Dermis microvascular lymphatic vessel endothelial cell (primary cell): ENCODE results near the gene IFITM2. TPM values are rescaled to one million over a fixed set of nuclear protein-coding genes. Genes with fewer than 3 reads are reported as not detected.

ENCODE experiments used
- DNase-seq, 2 donors: peaks; one replicate each; pipeline versions ENCODE4 v3.0.0 to v3.0.0-alpha.2; 2010; ENCODE audit warnings: low read depth in 2 of 2
- total RNA-seq: library from RNA; depleted of rRNA; stranded (reverse); fragments of >200 nt; gene quantifications from 2 replicates; pipeline ENCODE4 v1.2.1, GENCODE V29; 2014

Gene IFITM2
- total RNA-seq, 1 donor from 2014 or later: 23.1 TPM

DNA sequence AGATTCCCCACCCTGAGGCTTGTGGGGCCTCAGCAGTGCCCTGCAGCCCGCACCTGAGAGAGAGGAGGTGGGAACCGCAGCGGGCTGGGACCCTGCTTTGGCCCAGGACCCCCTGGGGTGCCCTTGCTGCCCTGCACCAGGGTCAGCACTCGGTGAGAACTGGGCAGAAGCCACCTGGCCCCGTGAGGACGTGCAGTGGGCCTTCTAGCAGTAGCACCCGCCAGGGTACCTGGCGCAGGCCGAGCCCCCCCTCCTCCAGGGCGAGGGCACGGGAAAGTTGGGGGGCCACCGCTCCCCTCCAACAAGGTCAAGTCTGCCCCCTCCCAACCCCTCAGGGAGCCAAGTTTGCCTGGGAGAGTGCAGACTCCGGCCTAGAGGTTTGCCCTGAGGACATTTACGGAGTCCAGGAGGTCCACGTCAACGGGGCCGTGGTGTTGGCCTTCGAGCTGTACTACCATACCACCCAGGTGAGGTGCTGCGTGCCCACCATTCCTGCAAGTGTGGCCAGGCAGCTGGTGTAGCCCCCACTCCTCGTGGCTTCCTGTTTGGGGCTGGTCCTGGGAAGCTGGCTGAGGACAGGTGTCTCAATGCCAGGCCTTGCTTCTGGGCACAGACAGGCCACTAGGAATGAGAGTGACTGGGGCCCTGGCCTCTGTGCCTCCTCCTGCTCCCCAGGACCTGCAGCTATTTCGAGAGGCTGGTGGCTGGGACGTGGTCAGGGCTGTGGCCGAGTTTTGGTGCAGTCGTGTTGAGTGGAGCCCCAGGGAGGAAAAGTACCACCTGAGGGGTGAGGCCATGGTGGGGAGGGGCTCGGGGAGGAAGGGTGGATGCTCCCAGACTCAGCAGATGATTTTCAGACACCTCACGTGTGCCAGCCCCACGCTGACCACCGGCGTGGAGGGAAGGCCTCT lies 15.2 kb upstream of the IFITM2 start:
- DNase-seq: no peak

DNA sequence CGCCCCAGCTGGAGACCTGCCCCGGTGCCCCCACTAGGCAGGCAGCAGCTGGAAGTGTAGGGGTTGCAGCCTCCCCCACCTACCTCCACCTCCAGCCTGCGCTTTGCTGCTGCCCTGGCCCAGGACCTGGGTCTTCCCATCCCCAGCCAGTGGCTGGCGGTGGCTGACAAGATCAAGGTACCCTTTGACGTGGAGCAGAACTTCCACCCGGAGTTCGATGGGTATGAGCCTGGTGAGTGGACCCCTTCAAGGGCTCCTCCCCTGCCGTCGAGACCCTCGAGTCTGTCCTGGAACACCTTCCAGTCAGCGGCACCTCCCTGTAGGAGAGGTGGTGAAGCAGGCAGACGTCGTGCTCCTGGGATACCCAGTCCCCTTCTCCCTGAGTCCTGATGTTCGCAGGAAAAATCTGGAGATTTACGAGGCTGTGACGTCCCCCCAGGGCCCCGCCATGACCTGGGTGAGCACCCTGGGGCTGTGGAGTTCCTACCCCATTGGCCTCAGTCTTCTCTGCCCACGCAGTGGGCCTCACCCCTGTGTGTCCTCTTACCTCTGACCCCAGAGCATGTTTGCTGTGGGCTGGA lies 14.3 kb upstream of the IFITM2 start:
- DNase-seq: no peak

DNA sequence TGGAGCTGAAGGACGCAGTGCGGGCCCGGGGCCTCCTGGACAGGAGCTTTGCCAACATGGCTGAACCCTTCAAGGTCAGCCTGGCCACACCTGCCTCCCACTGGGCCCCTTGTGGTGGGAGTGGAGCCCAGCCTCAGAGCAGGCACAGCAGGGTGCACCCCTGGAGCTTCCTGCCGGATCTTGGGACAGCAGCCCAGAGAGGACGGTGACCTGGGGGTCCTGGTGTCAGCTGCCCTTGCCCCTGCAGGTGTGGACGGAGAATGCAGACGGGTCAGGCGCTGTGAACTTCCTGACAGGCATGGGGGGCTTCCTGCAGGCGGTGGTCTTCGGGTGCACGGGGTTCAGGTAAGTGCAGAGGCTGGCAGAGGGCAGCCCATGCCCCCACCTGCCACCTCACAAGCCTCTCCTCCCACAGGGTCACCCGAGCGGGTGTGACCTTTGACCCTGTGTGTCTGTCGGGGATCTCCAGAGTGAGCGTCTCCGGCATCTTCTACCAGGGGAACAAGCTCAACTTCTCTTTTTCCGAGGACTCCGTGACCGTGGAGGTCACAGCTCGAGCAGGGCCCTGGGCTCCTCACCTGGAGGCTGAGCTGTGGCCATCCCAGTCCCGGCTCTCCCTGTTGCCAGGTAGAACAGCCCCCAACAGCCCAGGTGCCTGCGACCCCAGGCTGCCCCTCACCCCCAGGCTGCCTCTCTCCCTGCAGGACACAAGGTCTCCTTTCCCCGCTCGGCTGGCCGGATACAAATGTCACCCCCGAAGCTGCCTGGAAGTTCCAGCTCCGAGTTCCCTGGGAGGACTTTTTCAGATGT lies 13.6 kb upstream of the IFITM2 start:
- no peak for DNase-seq

DNA sequence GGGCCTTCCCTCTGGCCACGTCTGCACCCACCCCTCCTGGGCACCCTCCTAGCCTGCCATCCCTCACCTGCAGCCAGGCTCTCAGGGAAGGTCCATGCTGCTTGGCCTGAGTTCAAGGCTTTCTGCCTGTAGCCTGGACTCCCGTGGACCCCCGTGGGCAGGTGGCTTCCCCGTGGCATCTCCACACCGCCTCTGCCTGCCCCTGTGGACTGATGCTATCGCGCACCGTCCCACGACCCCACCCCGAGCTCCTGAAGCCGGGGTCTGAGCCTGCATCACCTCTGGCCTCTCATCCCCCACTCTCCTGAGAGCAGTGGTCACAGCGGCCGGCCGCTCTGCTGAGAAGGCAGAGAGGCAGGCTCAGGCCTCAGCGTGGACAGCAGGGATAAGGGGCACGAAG lies 12.8 kb upstream of the IFITM2 start:
- DNase-seq: no peak

DNA sequence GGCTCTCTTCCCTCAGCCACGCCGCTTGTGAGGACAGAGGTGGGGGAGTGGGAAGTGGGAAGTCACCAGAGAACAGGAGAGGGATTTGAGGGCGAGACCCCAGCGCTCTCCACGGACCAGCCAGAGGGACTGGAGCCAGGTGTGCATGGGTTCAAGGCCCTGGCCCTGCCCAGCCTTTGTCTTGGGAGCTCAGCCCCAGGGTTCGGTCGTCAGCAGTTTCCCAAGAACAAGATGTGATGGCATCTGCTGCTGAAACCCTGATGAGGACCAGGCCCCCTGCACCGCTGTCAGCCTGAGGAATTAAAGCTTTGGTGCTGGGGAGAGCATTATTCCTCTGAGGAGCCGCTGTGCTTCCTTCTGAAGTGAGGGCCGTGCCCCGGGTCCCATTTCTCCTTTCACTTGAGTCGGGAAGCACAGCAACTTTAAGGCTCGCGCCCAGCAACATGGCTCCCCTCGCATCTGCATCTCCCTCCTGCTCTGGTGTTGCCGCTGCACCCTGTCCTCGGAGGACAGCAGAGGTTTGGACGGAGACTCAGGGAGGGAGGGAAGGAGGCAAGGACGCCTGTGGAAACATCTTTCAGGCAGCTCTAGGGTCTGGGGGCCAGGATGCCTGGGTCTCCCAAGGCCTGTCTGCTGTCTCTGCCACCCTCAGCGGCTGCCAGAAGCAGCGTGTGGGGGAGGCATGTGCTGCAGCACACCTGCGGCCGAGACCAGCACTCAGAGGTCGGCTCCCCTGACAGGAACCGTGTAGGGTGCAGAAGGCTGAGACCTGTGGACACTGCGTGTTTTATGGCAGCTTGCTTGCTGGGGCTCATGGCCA lies 12.1 kb upstream of the IFITM2 start:
- DNase-seq: no peak

DNA sequence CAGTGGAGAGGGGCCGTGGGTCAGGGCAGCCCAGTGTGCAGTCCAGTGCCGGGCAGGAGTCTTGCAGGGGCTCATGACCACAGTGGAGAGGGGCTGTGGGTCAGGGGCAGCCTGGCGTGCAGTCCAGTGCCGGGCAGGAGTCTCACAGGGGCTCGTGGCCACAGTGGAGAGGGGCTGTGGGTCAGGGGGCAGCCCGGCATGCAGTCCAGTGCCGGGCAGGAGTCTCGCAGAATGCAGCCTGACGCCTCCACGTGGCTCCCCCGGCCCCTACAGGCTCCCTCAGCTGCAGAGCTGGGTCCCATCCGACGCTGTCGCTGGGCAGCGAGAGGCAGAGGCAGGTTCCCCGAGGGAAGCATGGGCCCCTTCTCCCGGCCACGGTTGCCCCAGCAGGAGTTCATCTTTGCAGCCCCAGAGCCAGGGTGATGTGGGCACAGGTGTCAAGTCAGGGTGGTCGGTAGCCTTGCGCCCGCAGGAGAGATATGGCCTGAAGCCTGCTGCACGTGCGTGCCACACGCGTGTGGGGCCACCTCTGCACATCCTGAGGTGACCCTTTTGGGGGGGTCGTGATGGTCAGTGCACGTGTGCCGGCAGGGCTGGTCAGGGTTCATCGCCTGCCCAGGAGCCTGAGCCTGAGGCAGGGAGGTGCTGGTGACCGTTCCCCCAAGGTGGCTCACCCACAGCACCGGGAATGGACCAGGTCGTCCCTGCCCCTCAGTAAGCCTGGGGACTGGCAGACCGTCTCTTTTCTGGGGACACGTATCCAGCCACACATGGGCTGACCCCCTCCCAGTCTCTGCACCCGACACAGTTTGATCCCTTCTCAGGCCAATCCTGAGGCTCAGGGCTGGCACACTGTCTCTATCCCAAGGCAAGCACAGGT lies 11.2 kb upstream of the IFITM2 start:
- no peak for DNase-seq

DNA sequence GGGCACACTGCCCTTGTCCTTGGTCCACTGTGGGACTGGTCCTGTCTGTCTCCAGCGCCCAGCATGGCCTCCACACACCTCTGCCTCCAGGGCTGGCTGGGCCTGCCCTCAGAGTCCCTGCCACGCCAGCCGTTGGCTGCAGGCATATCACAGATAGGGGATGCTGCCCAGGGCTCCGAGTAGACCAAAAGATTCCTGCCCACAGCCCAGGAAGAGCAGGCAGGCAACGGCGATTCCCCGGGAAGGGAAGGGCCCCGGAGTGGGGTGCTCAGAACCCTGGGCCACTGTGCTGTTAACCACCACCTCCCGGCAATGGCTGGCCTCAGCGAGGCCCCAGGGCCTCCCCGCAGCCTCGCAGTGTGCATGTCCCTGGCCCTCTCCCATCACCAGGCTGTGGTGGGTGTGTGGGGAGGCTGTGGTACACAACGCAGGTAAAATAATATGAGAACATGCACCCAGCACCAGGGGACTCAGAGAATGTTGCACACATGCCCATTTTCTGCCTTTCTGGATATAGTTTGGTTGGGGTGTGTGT lies 10.5 kb upstream of the IFITM2 start:
- no peak for DNase-seq

DNA sequence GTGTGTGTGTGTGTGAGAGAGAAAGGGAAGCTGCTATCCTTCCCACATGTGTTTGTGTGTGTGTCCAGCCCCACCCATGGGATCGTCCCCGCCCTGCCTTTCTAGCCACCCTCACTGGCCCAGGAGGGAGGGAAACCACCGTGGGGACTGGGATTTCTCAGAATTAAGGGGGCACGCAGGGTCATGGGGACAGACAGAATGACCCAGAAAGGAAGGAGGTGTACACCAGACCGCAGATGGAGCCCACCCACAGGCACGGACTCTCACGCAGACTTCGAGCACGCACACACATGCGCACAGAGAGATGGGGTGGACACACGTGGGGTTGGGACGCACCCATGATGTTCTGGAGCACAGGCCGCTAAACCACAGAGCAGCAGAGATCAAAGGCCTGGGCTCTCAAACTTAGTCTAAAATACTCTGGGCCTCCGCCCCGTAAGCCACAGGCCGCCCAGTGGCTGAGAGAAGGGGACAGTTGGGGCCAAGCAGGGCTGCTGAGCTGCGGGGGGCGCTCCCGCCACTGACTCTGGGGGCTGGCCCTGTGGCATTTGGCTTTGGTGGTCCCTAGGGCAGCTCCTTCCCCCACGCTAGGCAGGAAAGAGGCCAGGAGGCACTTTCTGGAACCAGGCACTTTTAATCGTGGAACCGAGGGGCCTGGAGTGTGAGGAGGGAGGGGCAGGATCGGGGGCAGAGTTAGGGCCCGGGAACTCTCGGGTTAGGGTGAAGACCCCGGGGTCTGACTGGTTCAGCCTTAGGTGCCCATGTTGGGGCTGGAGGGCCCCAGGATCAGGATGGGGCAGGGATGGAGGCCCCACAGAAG lies 9.8 kb upstream of the IFITM2 start:
- no peak for DNase-seq

DNA sequence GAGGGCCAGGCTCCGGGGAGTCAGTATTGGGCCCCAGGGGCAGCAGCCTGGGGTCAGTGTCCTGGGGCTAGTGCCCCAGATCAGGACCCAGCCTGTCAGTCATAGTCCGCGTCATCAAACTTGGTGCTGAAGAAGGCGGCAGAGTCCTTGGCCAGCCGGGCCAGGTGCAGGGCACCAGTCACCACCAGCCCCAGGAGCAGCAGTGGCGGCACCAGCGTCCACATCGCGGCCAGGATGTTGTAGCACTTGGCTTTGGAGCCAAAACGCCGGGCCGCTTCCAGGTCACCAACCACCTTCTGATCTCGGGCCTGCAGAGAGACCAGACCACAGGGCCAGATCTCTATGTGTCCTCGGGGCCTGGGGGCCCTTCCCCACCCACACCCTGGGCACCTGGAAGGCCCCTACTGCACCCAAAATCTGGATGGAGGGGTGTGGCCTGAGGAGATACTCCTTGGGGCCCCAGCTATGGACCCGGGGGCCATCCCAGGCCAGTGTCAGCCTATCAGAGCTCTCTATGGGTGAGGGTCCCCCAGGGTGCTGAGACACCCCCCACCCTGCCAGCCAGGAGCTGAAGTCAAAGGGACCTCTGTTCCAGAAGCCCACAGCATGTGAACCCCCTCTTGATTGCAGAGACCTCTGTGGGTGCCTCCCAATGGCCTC lies 9.1 kb upstream of the IFITM2 start:
- DNase-seq: peak; percentile 19 to 59

DNA sequence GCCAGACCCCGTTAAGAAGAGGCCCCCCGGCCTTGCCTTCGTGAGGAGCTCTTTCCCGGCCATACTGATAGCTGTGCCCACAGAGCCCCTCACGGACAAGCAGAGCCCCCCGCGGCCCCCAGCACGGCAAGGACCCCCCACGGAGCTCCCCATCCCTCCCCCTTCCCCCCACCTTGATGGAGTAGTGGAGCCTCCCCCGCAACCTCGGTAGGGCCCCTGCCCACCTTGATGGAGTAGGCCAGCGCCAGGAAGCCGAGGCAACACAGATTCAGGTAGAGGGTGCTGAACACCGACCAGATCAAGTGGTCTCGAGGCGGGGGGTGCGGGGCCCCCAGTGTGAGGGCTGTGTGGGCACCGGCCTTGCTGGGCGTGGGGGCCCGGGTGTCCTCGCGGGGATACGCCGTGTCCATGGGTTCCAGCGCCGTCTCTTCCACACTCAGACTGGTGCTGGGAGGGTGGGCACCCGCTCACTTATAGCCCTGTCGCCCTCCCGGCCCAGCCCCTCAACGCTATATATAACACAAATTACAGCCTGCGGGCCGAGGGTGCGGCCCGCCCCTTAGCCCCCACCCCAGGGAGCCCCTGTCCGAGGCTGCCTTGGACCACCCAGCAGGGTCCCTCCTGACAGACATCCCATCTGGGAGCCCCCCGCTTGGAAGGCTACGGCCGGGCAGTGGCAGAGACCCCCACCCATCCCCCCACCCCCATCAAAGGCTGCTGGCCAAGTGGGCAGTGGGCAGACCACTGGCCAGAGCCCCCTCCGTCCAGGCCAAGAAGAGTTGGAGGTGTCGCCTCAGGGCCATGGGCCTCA lies 8.3 kb upstream of the IFITM2 start, which contains the start of gene IFITM5:
Gene IFITM5 (minus strand): TSS at position 446 of the 811 bp plus-strand sequence. CDS start 36 bp downstream, at position 410.
- no peak for DNase-seq

DNA sequence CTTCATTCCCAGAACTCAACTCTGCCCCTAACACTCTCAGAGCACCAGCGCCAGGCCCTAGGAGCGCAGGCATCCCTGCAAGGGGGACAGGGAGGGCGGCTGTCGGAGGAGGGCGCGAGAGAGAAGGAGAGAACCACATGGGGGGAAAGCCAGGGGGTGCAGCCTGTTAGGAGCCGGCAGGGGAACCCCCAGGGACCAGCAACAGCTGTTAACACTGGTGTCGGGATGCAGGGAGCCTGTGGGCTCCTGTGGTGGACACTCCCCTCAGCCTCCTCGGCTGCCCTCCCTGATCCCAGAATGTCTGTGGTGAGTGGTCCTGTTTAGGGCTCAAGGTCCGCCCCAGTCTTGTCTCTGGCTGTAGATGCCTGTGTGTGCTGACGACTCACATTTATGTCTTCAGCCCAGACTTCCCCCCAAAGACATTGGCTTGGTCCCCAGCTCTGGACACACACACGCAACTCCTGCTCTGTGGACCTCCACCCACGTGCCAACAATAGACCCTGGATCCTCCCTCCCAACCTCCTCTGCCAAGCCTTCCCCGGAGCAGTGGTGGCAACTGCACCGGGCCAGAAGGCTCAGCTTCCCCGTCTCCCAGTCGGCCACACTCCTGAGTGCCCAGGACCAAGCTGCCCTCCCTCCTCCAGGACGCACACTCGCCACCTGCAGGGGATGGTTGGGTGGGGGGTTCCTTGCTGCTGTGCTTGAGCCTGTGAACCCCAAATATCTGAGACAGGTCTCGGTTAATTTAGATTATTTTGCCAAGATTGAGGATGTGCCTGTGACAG lies 7.5 kb upstream of the IFITM2 start:
- DNase-seq: peak in 1 of 2 donors; percentile 29

DNA sequence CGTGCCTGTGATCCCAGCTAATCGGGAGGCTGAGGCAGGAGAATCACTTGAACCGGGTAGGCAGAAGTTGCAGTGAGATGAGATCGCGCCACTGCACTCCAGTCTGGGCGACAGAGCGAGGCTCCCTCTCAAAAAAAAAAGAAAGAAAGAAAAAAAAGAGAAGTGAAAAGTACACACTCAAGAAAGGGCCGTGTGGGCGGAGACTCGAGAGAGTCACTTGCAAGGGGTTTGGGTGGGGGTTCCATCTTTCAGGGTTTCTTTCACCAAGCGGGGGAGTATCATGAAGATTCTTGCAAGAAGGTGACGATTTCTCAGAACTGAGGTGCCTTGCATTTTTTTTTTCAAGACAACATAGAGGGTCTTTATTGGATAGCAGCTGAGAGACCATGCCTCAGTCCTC lies 4.3 kb upstream of the IFITM2 start:
- no peak for DNase-seq

DNA sequence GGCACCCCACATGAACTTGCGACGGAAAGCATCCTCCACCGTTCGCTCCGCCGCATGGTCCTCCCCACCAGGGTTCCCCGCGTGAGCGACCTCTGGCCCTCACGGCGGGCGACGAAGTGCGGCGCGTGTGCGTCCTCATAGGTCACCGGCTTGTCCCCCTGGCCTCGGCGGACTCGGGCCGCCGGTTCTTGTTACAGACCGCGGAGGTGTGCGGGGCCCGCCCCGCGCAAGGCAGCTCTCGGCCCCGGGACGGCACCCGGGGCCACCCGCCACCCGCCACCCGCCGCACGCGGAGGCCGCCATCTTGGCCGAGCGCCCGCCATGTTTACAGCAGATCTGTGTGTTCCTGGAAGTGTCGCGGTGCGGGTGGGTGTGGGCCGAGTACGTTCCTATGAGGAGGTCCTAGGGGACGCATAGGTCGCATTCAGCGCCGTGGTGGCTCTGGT lies 3.5 kb upstream of the IFITM2 start:
- DNase-seq: no peak

DNA sequence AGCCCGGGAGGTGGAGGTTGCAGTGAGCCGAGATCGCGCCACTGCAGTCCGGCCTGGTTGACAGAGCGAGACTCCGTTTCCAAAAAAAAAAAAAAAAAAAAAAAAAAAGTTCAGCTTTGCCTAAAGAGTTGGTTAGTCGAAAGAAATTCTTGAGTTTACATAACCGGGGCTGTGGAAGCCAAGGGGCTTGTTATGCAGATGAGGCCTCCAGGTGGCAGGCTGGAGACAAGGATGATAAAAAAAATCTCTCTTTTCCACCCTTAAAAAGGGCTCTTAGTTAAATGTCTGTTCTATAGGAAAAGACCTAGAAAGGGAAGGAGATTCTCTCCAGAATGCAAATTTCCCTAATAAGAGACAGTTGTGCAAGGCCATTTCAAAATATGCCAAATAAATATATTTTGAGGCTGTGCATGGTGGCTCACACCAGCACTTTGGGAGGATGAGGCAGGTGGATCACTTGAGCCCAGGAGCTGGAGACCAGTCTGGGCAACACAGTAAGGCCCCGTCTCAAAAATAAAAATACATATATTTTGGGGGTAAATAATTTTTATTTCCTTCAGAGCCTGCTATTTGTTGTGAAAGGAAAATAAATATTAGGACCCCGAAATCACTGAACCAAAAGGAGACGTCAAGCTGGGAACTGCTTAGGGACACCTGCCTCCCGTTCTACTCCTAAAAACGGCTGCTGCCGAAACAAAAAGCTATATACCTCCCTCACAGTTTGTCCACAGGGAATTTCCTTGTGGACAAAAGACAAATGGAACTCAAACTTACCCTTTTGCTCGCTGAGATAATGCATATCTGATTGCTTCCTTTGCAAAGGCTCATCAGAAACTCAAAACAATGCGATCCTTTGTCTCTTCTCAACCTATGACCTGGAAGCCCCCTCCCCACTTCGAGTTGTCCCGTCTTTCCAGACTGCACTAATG lies 2.4 kb upstream of the IFITM2 start:
- DNase-seq: peak; percentile 55 to 77

DNA sequence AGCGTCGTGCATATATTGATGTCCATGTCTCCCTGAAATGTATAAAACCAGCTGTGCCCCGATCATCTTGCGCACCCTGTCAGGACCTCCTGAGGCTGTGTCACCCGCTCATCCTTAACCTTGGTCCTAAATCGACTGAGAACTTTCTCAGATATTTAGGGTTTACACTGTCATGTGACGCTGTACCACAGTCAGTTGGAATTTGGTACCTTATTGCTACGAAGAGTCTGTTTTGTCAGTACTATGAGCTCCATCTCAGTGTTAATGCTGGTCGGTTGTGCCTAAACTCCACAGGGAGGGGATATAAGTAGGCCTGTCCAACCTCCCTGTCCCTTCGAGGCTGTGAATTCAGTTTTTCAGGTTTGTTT lies 1.8 kb upstream of the IFITM2 start:
- DNase-seq: no peak
